ENCODE data around the gene ATAD2B.

- no peak for TF ChIP-seq POLR2A (IDR thresholded peaks at IDR 0.05)
- no peak for TF ChIP-seq CTCF (IDR thresholded peaks at IDR 0.05)
- no peak for TF ChIP-seq EP300 (IDR thresholded peaks at IDR 0.05)
Measured at GRCh38 chr2:23839919-23840578, 86.9 kb downstream of the ATAD2B start.
